ENCODE measurements around the gene SDR42E2.

- no peak for TF ChIP-seq CTCF (IDR thresholded peaks at IDR 0.05; ENCODE audit: extremely low read depth in 1 of 2, insufficient read depth in 1 of 2, low read depth in 1 of 2, low read length in 2 of 2)
- no peak for TF ChIP-seq EZH2 (IDR thresholded peaks at IDR 0.05; ENCODE audit: borderline replicate concordance, low read depth, low read length, severe bottlenecking)
- no peak for TF ChIP-seq POLR2A (IDR thresholded peaks at IDR 0.05; ENCODE audit: low read depth, low read length)
- TF ChIP-seq POLR2AphosphoS5 (IDR thresholded peaks at IDR 0.05; ENCODE audit: insufficient read depth, low read depth, low read length) = no peak
These were observed 60.7 kb downstream of the SDR42E2 start for GRCh38 chr16:22222998-22223397.
